OCI-LY1 (cell line): ENCODE results near the gene MATN3.

Experiments
- EZH2 ChIP-seq: fragments of 200-600 bp; sonication (generic), shearing (Covaris generic); IDR thresholded peaks from 2 replicates; pipeline ENCODE4 v1.8.0; 2017; ENCODE audit warnings: borderline replicate concordance, mixed run types, mild to moderate bottlenecking, antibody characterized with exemption, low read length, moderate library complexity, mixed read lengths
- TF ChIP-seq, protein P1 (sequence below): fragments of 200-600 bp; sonication (generic), shearing (Covaris generic); IDR thresholded peaks from 2 replicates; pipeline ENCODE4 v1.5.1; 2017; ENCODE audit warnings: mild to moderate bottlenecking, antibody characterized with exemption, low read length, moderate library complexity, mixed read lengths

DNA sequence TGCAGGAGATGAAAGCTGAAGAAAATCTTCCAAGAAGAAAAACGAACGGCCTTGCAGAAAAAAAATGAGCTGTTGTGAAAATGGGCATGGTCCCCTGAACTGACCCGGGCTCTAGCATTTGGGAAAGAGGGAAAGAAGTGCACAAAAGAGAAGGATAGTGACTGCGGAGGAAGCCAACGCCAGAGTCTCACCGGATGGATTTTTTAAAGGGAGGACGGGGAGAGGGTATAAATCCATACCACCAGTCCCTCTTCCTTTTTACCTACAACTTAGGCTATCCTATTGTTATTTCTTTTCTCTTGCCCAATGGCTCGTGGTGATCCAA is 23.2 kb downstream of the MATN3 start:
- TF ChIP-seq, protein P1, sequence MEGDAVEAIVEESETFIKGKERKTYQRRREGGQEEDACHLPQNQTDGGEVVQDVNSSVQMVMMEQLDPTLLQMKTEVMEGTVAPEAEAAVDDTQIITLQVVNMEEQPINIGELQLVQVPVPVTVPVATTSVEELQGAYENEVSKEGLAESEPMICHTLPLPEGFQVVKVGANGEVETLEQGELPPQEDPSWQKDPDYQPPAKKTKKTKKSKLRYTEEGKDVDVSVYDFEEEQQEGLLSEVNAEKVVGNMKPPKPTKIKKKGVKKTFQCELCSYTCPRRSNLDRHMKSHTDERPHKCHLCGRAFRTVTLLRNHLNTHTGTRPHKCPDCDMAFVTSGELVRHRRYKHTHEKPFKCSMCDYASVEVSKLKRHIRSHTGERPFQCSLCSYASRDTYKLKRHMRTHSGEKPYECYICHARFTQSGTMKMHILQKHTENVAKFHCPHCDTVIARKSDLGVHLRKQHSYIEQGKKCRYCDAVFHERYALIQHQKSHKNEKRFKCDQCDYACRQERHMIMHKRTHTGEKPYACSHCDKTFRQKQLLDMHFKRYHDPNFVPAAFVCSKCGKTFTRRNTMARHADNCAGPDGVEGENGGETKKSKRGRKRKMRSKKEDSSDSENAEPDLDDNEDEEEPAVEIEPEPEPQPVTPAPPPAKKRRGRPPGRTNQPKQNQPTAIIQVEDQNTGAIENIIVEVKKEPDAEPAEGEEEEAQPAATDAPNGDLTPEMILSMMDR = no peak
- TF ChIP-seq EZH2 = no peak
